Astrocyte (in vitro differentiated cells and primary cell): ENCODE measurements around the gene PDGFA. TPM values are rescaled to one million over a fixed set of nuclear protein-coding genes. Genes with fewer than 3 reads are reported as not detected.

Experiments
- DNase-seq: peaks from one replicate; pipeline ENCODE4 v3.0.0-alpha.2; 2010; ENCODE audit warnings: low read depth
- FAIRE-seq: peaks from 2 replicates; lab custom pipeline; 2011; peaks lifted over from hg19 to GRCh38; lab: Jason Lieb, UNC
- H2AFZ ChIP-seq: 2 replicates; pipeline ENCODE4 v1.6.0; 2012; ENCODE audit warnings: low read depth, low read length, inconsistent platforms
- H3K27ac ChIP-seq: 2 replicates; pipeline ENCODE4 v1.5.1; 2011; ENCODE audit warnings: low read depth, low read length, inconsistent platforms
- H3K27me3 ChIP-seq: 2 replicates; pipeline ENCODE4 v1.6.0; 2011; ENCODE audit warnings: low read length, inconsistent platforms; ENCODE audit not compliant: insufficient read depth
- H3K36me3 ChIP-seq: 2 replicates; pipeline ENCODE4 v1.5.1; 2011; ENCODE audit warnings: low read length, inconsistent platforms; ENCODE audit not compliant: insufficient read depth
- H3K4me1 ChIP-seq: 2 replicates; pipeline ENCODE4 v1.5.1; 2011; ENCODE audit warnings: low read length, inconsistent platforms; ENCODE audit not compliant: insufficient read depth
- H3K4me2 ChIP-seq: 2 replicates; pipeline ENCODE4 v1.6.0; 2012; ENCODE audit warnings: low read length, inconsistent platforms
- H3K4me3 ChIP-seq: 2 replicates; pipeline ENCODE4 v1.5.1; 2011; ENCODE audit warnings: low read depth, mild to moderate bottlenecking, low read length, inconsistent platforms; ENCODE audit not compliant: insufficient read depth
- H3K79me2 ChIP-seq: 2 replicates; pipeline ENCODE4 v1.6.0; 2012; ENCODE audit warnings: mild to moderate bottlenecking, low read length, inconsistent platforms; ENCODE audit not compliant: insufficient read depth
- H3K9ac ChIP-seq: 2 replicates; pipeline ENCODE4 v1.6.0; 2012; ENCODE audit warnings: mild to moderate bottlenecking, low read length, inconsistent platforms
- H3K9me3 ChIP-seq: 2 replicates; pipeline ENCODE4 v1.5.1; 2012; ENCODE audit warnings: low read depth, mild to moderate bottlenecking, low read length, inconsistent platforms; ENCODE audit not compliant: insufficient read depth
- H4K20me1 ChIP-seq: 2 replicates; pipeline ENCODE4 v1.6.0; 2012; ENCODE audit warnings: low read length, inconsistent platforms; ENCODE audit not compliant: insufficient read depth
- H3K27ac Mint-ChIP-seq: one replicate; pipeline ENCODE4 v1.8.0; 2021; ENCODE audit warnings: mild to moderate bottlenecking, mixed read lengths; ENCODE audit not compliant: unreplicated experiment
- H3K27me3 Mint-ChIP-seq: one replicate; pipeline ENCODE4 v1.8.0; 2021; ENCODE audit warnings: low read depth, mixed read lengths; ENCODE audit not compliant: unreplicated experiment
- H3K36me3 Mint-ChIP-seq: one replicate; pipeline ENCODE4 v1.8.0; 2021; ENCODE audit warnings: low read depth, mixed read lengths; ENCODE audit not compliant: unreplicated experiment
- H3K4me1 Mint-ChIP-seq: one replicate; pipeline ENCODE4 v1.8.0; 2021; ENCODE audit warnings: low read depth, mixed read lengths; ENCODE audit not compliant: unreplicated experiment
- H3K4me3 Mint-ChIP-seq: one replicate; pipeline ENCODE4 v1.8.0; 2021; ENCODE audit warnings: mild to moderate bottlenecking, moderate library complexity, mixed read lengths; ENCODE audit not compliant: unreplicated experiment
- H3K9me3 Mint-ChIP-seq: one replicate; pipeline ENCODE4 v1.8.0; 2021; ENCODE audit warnings: mild to moderate bottlenecking, mixed read lengths; ENCODE audit not compliant: unreplicated experiment
- EZH2 ChIP-seq: IDR thresholded peaks from 2 replicates; pipeline ENCODE4 v1.6.1; 2012; ENCODE audit warnings: mild to moderate bottlenecking, low read length, inconsistent platforms; ENCODE audit not compliant: insufficient read depth
- total RNA-seq: library from RNA; stranded (reverse); gene quantifications from 2 replicates; pipeline ENCODE4 v1.2.1, GENCODE V29; 2021
- TF ChIP-seq, protein P1 (sequence below): IDR thresholded peaks from 2 replicates; pipeline ENCODE4 v1.5.1; 2011; ENCODE audit warnings: low read depth, mild to moderate bottlenecking, inconsistent platforms, low read length, moderate library complexity; ENCODE audit not compliant: insufficient read depth

PDGFA gene
- total RNA-seq, 1 donor from 2014 or later = 47.1 TPM

- no peak for TF ChIP-seq EZH2
- TF ChIP-seq, protein P1, sequence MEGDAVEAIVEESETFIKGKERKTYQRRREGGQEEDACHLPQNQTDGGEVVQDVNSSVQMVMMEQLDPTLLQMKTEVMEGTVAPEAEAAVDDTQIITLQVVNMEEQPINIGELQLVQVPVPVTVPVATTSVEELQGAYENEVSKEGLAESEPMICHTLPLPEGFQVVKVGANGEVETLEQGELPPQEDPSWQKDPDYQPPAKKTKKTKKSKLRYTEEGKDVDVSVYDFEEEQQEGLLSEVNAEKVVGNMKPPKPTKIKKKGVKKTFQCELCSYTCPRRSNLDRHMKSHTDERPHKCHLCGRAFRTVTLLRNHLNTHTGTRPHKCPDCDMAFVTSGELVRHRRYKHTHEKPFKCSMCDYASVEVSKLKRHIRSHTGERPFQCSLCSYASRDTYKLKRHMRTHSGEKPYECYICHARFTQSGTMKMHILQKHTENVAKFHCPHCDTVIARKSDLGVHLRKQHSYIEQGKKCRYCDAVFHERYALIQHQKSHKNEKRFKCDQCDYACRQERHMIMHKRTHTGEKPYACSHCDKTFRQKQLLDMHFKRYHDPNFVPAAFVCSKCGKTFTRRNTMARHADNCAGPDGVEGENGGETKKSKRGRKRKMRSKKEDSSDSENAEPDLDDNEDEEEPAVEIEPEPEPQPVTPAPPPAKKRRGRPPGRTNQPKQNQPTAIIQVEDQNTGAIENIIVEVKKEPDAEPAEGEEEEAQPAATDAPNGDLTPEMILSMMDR = no peak
- Histone ChIP-seq H3K9me3 (peaks cover 6% of the 10 kb centered on the region), H3K79me2 (no peaks in the 10 kb centered on the region), H3K4me2 (no peak overlapping the region), H4K20me1 (no peaks in the 10 kb centered on the region), H3K36me3 (no peaks in the 10 kb centered on the region), H3K9ac (no peak overlapping the region), H3K4me3 (no peak overlapping the region), H3K27me3 (peaks cover 27% of the 10 kb centered on the region), H2AFZ (no peak overlapping the region), H3K27ac (no peak overlapping the region), H3K4me1 (no peaks in the 10 kb centered on the region)
- Mint-ChIP-seq H3K27ac (no peak overlapping the region), H3K27me3 (peaks cover 29% of the 10 kb centered on the region), H3K4me3 (no peak overlapping the region), H3K9me3 (no peaks in the 10 kb centered on the region), H3K36me3 (no peaks in the 10 kb centered on the region), H3K4me1 (peaks cover 2% of the 10 kb centered on the region)
- no peak for FAIRE-seq
- DNase-seq = no peak
These were observed 35.1 kb downstream of the PDGFA start for GRCh38 chr7:484356-485101.

GRCh38 chr7:483656-484355 lies 35.8 kb downstream of the PDGFA start:
- no peaks in the 10 kb centered on the region for H4K20me1 ChIP-seq
- Mint-ChIP-seq H3K27me3 (peaks cover 29% of the 10 kb centered on the region), H3K4me1 (peaks cover 2% of the 10 kb centered on the region), H3K27ac (no peak overlapping the region), H3K36me3 (no peaks in the 10 kb centered on the region), H3K4me3 (no peak overlapping the region), H3K9me3 (no peaks in the 10 kb centered on the region)
- H3K79me2 ChIP-seq = no peaks in the 10 kb centered on the region
- FAIRE-seq (no peak), DNase-seq (no peak)
- H3K27me3 ChIP-seq = peaks cover 28% of the 10 kb centered on the region
- H3K4me3 ChIP-seq = no peak overlapping the region
- TF ChIP-seq, protein P1 = no peak
- TF ChIP-seq EZH2 = no peak
- H3K27ac ChIP-seq = no peak overlapping the region
- H3K4me2 ChIP-seq = no peak overlapping the region
- peaks cover 6% of the 10 kb centered on the region for H3K9me3 ChIP-seq
- no peak overlapping the region for H2AFZ ChIP-seq
- no peaks in the 10 kb centered on the region for H3K4me1 ChIP-seq
- no peak overlapping the region for H3K9ac ChIP-seq
- no peaks in the 10 kb centered on the region for H3K36me3 ChIP-seq
